Stimulated activated CD4-positive, alpha-beta T cell treated with anti-CD3 and anti-CD28 coated beads, Interleukin-1b, Interleukin-23, amount 100 ng/mL, for 4 hours (primary cell): ENCODE results near the gene RIC1.
"Not testable (repeated sequence)": the region's sequence is repeated elsewhere in the genome, so short reads cannot be mapped to it uniquely, and the experiment has no call there.

ENCODE experiments used
- DNase-seq, 2 donors: peaks; one replicate each; pipeline ENCODE4 v3.0.0-alpha.2; 2020; ENCODE audit warnings: low read depth in 2 of 2

The RIC1 gene

DNA sequence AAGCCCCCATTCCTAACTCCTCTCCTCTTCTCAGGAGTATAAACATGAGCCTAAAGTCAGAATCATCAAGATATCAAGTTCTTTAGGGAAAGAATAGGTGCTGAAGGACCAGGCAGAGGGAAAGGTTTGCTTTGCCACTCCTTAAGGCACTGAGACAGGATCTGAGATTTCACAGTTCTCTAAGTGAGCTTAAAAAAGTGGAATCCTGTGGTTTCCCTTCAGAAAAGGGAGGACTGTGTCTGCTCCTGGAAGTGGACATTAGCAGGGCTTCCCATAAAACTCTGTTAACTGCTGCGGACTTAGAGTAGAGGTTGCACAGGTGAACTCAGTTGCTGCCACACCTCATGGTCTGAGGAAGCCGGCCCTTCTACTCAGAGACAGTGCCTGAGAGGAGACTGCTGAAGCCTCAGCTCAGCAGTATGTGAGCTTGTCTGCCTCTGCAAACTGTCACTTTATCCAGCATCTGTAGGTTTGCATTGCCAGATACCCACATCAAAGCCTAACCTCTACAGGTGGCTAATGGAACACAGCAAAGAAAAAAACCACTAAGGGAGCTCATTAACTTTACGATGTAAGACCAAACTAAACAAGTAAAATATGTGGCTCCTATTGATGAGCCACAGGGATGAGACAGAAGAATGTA, 42.9 kb downstream of the RIC1 start:
- peak in 1 of 2 donors; percentile 2 for DNase-seq

DNA sequence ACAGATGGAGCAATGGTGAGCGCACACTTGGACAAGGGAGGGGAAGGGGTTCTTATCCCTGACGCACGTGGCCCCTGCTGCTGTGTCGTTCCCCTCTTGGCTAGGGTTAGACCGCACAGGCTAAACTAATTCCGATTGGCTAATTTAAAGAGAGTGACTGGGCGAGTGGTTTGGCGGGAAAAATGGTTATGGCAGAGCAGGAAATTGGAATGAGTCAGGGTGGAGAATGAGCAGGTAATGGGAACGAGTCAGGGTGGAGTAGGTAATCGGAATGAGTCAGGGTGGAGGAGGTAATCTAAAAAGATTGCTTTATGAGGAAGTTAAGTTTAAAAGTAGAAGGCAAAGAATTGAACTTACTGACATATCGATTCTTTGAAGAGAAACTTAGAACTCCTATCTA, 46.1 kb downstream of the RIC1 start:
- not testable (repeated sequence) for DNase-seq

- not testable (repeated sequence) for DNase-seq
These were observed 54.7 kb downstream of the RIC1 start for GRCh38 chr9:5683591-5683990.

DNA sequence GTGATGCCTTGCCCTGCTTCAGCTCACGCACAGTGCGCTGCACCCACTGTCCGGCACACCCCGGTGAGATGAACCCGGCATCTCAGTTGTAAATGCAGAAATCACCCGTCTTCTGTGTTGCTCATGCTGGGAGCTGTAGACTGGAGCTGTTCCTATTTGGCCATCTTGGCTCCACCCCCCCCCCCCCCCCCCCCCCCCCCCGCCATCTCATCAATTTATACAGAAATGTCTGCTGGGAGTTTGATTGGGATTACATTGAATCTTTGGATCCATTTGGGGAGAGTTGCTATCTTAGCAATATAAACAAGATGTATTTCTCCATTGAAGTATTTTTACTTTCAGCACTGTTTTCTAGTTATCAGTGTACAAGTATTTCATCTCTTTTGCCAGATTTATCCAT, 55.2 kb downstream of the RIC1 start:
- DNase-seq = no peak

- no peak for DNase-seq
These were observed 59.2 kb downstream of the RIC1 start for GRCh38 chr9:5688109-5688508.

- no peak for DNase-seq
These were observed 61.4 kb downstream of the RIC1 start for GRCh38 chr9:5690278-5690677.

GRCh38 chr9:5695860-5696259, 67.0 kb downstream of the RIC1 start:
- DNase-seq = no peak

GRCh38 chr9:5696884-5697283, 68.0 kb downstream of the RIC1 start:
- no peak for DNase-seq

GRCh38 chr9:5698004-5698403, 69.1 kb downstream of the RIC1 start:
- DNase-seq = no peak

GRCh38 chr9:5698810-5699556, 70.1 kb downstream of the RIC1 start:
- DNase-seq = no peak

GRCh38 chr9:5708414-5708813, 79.5 kb downstream of the RIC1 start:
- DNase-seq = no peak

- DNase-seq = no peak
These were observed 83.9 kb downstream of the RIC1 start for GRCh38 chr9:5712651-5713390.

GRCh38 chr9:5714501-5715401, 85.8 kb downstream of the RIC1 start:
- no peak for DNase-seq

DNA sequence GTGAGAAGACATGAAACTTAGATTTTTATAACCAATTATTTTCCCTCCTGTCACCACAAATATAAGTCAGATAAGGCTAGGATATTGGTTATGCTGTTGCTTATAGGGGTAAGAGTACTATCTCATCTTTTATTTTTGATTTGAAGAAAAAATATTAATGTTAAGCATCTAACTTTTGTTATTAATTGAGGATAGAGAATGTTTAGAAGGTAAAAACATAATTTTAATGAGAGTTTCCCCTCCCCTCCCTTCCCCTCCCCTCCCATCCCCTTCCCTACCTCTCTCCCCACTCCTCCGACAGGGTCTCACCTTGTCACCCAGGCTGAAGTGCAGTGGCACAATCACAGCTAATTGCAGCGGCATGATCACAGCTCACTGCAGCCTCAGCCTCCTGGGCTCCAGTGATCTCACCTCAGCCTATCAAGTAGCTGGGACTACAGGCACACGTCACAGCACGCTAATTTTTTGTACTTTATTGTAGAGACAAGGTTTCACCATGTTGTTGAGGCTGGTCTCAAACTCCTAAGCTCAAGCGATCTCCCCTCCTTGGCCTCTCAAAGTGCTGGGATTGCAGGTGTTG, 86.7 kb downstream of the RIC1 start:
- DNase-seq = no peak

DNA sequence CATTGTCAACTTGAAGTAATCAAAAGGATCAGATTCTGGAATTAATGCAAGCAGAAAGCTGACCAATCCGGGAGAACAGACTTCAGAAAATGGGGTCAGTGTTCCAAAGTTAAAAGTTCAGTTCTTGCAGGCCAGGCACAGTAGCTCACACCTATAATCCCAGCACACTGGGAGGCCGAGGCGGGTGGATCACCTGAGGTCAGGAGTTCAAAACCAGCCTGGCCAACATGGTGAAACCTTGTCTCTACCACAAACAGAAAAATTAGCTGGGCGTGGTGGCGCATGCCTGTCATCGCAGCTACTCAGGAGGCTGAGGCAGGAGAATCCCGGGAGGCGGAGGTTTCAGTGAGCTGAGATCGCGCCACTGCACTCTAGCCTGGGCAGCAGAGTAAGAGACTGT, 88.5 kb downstream of the RIC1 start:
- not testable (repeated sequence) for DNase-seq

GRCh38 chr9:5718296-5719032, 89.6 kb downstream of the RIC1 start:
- DNase-seq = no peak

DNA sequence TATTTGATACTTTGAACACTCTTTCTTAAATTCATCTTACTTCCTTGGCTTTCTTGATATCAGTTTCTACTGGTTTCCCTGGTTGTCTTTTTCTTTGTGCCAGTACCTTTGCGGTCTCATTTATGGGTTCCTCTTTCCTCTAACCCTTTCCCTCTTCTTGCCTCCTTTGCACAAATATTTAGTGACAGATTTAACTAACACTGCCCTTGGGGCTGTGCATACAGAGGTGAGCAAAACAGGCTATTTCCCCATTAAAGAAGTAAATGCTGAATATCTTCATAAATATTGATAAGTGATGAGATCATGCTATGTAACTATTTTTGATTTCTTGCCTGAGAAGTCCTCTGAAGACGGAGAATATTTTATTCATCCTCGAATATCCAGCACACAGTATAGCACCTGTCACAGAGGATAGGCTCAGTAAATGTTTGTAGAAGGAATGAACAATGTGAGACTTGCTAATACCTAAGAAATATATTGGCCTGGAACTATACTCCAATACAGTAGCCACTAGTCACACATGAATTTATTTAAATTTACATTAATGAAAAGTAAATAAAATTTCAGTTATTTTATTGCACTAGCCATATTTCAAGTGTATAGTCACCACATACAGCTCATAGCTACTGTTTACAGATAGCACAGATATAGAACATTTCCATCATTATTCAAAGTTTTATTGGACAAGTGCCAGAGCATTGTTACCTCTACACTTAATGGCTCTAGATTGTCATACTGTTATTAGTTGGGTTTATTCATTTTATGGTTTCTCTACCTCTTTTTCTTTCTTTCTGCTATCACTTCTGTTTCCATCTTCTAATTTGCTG, 90.4 kb downstream of the RIC1 start:
- no peak for DNase-seq

DNA sequence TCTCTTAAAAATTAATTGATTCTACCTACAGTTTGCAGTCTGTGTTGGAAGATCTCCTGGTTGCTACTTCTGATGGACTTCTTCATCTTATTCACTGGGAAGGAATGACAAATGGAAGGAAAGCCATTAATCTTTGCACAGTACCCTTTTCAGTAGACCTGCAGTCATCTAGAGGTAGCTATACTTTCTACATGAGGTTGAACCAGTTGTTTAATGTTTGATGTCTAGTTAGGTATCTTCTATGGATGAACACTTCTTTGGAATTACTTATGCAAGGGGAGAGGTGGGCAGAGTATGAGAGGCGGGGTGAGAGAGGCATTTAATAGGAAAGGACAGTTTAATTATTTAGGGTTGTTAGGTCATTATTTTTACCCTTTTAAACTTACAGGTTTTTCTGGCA, 91.2 kb downstream of the RIC1 start:
- DNase-seq = no peak

DNA sequence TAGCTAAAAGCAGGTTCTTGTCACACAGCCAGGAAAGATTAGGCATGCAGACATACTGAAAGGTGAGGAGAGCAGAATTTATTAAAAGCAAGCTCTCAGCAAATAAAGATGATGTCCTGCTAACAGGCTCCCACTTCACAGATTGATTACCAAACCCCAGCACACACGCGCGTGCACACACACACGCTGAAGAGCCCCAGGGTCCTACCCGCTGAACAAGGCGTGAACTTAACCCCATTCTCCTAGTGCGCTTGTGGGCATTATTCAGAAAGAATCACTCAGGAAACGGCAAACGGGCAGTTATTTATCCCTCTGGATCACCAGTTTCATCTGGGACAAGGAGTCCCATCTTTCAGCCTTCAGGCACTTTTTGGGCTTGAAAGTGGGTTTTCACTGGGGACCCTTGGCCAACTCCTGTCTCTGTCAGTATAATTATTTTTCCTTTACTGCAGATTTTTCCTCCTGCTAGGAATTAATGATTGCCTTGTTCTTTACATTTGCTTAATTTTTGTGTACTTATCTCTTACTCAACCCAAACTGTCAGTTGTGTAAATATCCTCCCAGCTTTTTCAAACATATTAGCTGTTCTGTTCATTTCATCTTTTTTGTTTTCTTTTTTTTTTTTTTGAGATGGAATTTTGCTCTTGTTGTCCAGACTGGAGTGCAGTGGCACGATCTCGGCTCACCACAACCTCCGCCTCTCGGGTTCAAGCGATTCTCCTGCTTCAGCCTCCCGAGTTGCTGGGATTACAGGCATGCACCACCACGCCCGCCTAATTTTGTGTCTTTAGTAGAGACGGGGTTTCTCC, 92.6 kb downstream of the RIC1 start:
- DNase-seq = no peak
